SU-DHL-6 (cell line): ENCODE results near the gene PLIN5.
A peak's percentile ranks its signal among the peaks of the same experiment; 100 is the strongest.

ENCODE experiments used
- H2AFZ ChIP-seq: fragments of 200-600 bp; sonication (generic); 2 replicates; pipeline ENCODE4 v1.6.1; 2014; ENCODE audit warnings: low read depth, mild to moderate bottlenecking, moderate library complexity, mixed read lengths, antibody characterized with exemption, low read length; ENCODE audit not compliant: severe bottlenecking
- H3F3A ChIP-seq: fragments of 200-600 bp; shearing (Covaris generic); 2 replicates; pipeline ENCODE4 v1.6.0; 2016; ENCODE audit warnings: antibody characterized with exemption, mild to moderate bottlenecking; ENCODE audit not compliant: insufficient read depth
- H3K27ac ChIP-seq: fragments of 200-600 bp; sonication (generic); 2 replicates; pipeline ENCODE4 v1.5.1; 2016; ENCODE audit warnings: low read depth, mild to moderate bottlenecking, low read length, moderate library complexity, mixed read lengths
- H3K27me3 ChIP-seq: fragments of 200-600 bp; sonication (generic), shearing (Covaris generic); 2 replicates; pipeline ENCODE4 v1.6.0; 2014; ENCODE audit warnings: mild to moderate bottlenecking, low read length
- H3K36me3 ChIP-seq: fragments of 200-600 bp; sonication (generic); 2 replicates; pipeline ENCODE4 v1.6.1; 2014; ENCODE audit warnings: mild to moderate bottlenecking, low read length, mixed read lengths
- H3K4me2 ChIP-seq: fragments of 300-600, 200-600 bp; shearing (Covaris generic), sonication (generic); 2 replicates; pipeline ENCODE4 v1.6.0; 2014; ENCODE audit warnings: low read length, low read depth, mild to moderate bottlenecking; ENCODE audit not compliant: poor library complexity, severe bottlenecking
- H3K4me3 ChIP-seq: fragments of 200-600 bp; sonication (generic); 2 replicates; pipeline ENCODE4 v1.5.1; 2014; ENCODE audit warnings: antibody characterized with exemption, low read length, mild to moderate bottlenecking, mixed read lengths; ENCODE audit not compliant: insufficient read depth, poor library complexity, severe bottlenecking
- H3K79me2 ChIP-seq: fragments of 200-600 bp; sonication (generic); 2 replicates; pipeline ENCODE4 v1.6.1; 2014; ENCODE audit warnings: mild to moderate bottlenecking, low read length, moderate library complexity; ENCODE audit not compliant: insufficient read depth
- H3K9ac ChIP-seq: fragments of 200-600 bp; sonication (generic); 2 replicates; pipeline ENCODE4 v1.7.0; 2014; ENCODE audit warnings: mild to moderate bottlenecking, low read length
- H3K9me2 ChIP-seq: fragments of 200-600 bp; sonication (generic); replicated peaks from 2 replicates; pipeline ENCODE4 v1.6.1; 2014; ENCODE audit warnings: low read length; ENCODE audit not compliant: insufficient read depth
- H3K9me3 ChIP-seq: fragments of 200-600 bp; sonication (generic); 2 replicates; pipeline ENCODE4 v1.6.1; 2014; ENCODE audit warnings: low read length, mixed read lengths; ENCODE audit not compliant: insufficient read depth
- H4K20me1 ChIP-seq: fragments of 200-600 bp; sonication (generic); 2 replicates; pipeline ENCODE4 v1.6.1; 2014; ENCODE audit warnings: low read depth, mild to moderate bottlenecking, antibody characterized with exemption, low read length, moderate library complexity, mixed read lengths
- CTCF ChIP-seq: fragments of 200-600 bp; sonication (generic); IDR thresholded peaks from one replicate; pipeline ENCODE4 v1.5.1; 2017; ENCODE audit warnings: antibody characterized with exemption, mild to moderate bottlenecking, low read length, moderate library complexity; ENCODE audit not compliant: insufficient read depth, poor library complexity, severe bottlenecking
- EZH2phosphoT487 ChIP-seq: fragments of 200-600 bp; sonication (generic), shearing (Covaris generic); conservative IDR thresholded peaks from 2 replicates; pipeline ENCODE4 v1.6.1; 2018; ENCODE audit warnings: mild to moderate bottlenecking, antibody characterized with exemption, low read length, moderate library complexity, mixed read lengths

The PLIN5 gene

DNA sequence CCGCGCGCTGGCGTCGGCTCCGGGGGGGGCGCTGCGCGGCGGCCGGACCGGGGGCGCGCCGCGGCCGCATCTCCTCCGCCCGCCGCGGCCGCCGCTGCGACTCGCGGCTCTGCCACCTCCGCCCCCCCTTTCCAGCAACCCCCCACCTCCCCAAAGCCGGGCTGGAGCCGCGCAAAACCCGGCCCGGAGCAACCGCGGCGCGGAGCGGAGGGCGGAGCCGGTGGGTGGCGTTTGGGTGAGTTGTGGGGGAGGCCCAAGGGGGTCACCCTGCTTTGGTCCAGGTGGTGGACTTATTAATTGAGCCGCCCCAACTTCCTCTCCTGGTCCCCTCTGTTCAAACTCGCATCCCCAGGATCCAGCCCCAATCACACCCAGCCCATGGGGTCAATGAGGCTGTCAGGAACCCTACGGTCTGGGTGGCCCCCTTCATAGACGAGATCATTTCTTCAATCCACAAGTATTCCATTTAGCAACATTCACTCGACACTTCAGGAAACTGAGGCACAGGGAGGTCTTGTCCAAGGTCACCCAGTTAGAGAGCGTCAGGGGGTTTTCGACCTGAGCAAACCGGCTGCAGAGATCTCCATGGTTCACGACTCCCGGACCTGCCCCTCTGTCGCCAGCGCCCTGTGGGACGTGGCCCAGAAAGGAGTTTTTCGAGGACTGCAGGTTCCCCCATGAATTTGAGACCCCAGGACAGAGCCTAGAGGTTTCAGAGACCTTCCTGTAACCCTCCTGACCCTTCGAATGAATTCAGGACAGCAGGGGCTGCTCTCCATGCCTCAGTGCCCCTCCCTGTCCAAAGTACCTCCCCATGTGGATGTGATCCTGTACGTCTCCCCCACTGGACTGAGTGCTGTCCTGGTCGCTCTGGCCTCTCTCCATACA, 46.9 kb upstream of the PLIN5 start:
- Histone ChIP-seq H2AFZ (no peak overlapping the region), H4K20me1 (no peaks in the 10 kb centered on the region), H3K9ac (no peak overlapping the region), H3K79me2 (no peaks in the 10 kb centered on the region), H3K9me3 (no peaks in the 10 kb centered on the region), H3F3A (no peaks in the 10 kb centered on the region), H3K27ac (no peak overlapping the region), H3K4me3 (no peak overlapping the region), H3K4me2 (no peak overlapping the region), H3K36me3 (no peaks in the 10 kb centered on the region), H3K27me3 (no peaks in the 10 kb centered on the region), H3K9me2 (no peaks in the 10 kb centered on the region)
- TF ChIP-seq CTCF (no peak), EZH2phosphoT487 (no peak)

DNA sequence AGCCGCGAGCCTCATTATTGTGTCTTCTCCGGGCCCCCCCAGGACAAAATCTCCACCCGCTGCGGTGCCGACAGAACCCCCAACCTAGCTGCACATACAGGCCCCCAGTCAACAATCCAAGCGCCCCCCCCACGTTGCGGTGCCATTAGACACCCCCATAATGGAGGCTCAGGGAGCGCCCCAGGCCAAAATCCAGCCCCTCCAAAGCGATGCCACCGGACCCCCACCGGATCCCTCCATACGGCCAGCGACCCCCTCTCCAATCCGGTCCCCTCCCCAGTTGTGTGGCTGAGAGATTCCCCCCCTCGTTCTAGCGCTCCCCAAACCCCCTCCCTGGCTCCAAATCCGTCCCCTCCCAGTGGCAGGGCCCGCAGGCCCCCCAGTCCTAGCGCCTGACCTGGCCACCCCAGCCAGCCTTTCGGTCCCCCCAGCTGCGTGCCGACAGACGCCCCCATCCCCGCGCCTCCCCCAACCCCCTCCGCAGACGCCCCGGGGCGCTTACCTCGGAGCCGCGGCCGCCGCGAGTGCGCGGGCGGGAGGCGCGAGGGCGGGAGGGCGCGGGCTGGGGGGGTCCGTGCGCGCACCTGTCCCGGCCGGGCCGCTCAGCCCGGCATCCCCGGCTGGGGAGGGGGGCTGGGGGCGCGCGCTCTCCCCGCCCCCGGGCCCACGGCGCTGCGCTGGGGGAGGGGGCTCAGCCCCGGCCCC, 46.1 kb upstream of the PLIN5 start:
- Histone ChIP-seq H3K79me2 (no peaks in the 10 kb centered on the region), H3K9ac (no peak overlapping the region), H3K36me3 (no peaks in the 10 kb centered on the region), H3K9me2 (no peaks in the 10 kb centered on the region), H3K9me3 (no peaks in the 10 kb centered on the region), H3F3A (no peaks in the 10 kb centered on the region), H3K27ac (no peak overlapping the region), H3K27me3 (no peaks in the 10 kb centered on the region), H4K20me1 (no peaks in the 10 kb centered on the region), H3K4me3 (no peak overlapping the region), H3K4me2 (peak overlapping the region; percentile 22), H2AFZ (no peak overlapping the region)
- no peak for TF ChIP-seq EZH2phosphoT487
- no peak for TF ChIP-seq CTCF

- TF ChIP-seq EZH2phosphoT487, result no peak
- TF ChIP-seq CTCF, result no peak
- Histone ChIP-seq H3K9me2 (no peaks in the 10 kb centered on the region), H2AFZ (no peak overlapping the region), H3K27me3 (no peaks in the 10 kb centered on the region), H3K36me3 (no peaks in the 10 kb centered on the region), H4K20me1 (no peaks in the 10 kb centered on the region), H3K79me2 (no peaks in the 10 kb centered on the region), H3F3A (no peaks in the 10 kb centered on the region), H3K4me2 (no peak overlapping the region), H3K9me3 (no peaks in the 10 kb centered on the region), H3K9ac (no peak overlapping the region), H3K27ac (no peak overlapping the region), H3K4me3 (no peak overlapping the region)
These were observed 45.2 kb upstream of the PLIN5 start for GRCh38 chr19:4580021-4580901.
